Kidney capillary endothelial cell (primary cell): ENCODE results near the gene FRMD4B.
A peak's percentile ranks its signal among the peaks of the same experiment; 100 is the strongest.

ENCODE experiments used
- DNase-seq: peaks from one replicate; pipeline ENCODE4 v3.0.0-alpha.2; 2018; ENCODE audit warnings: low spot score

FRMD4B gene

DNA sequence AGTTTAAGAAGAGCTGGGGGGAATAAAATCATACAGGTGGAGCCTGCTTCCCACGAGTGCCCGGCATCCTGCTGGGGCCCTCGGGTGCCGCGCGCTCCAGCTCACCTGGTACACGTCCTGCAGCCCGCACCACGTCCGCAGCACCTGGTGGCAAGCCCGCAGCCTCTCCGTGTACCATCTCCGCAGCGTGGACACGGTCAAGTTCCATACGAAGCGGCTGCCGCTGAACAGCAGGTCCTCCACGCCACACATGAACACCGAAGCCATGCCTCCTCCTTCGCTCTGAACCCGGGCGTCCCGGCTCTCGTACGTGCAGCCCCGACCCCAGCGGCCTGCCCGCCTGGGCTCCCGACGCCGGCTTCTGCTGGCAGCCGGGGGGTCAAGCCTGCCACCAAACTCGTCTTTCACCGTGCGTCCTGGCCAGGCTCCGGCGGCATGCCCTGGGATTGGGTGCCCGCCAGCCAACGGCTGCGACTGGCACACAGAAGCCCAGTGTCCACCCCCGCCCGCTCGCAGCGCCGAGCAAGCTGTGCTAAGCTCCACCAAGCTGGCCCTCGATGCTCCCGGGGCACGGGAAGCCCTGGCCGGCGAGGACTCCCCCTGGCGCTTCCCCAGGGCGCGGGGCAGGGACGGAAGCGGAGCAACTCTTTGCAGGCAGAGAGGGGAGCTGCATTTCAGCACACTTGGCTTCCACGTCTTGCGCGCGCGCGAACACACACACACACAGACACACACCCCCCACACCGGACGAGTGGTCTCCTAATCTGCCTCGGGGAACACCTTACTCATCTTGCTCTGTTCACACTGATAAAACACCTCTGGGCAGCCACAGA, at the start of gene FRMD4B:
TSS of gene FRMD4B (minus strand) at position 366 of the 833 bp plus-strand sequence. CDS start at position 267, 99 bp downstream.
- DNase-seq, result no peak

DNA sequence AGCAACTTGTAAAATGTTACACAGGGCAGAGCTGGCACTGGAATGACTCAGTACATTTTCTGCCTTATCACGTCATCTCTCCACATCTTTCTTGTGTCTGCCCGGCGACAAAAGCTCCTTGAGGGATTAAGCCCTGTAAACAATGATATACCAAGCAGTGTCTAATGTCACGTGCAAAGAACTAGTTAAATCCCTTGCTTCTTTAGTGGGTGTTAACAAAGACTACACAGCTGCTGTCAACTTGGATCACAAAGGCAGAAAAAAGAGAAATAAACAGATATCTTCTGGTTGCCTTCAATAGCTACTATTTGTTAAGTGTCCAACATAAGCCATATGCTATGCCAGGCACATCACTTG, 48.1 kb upstream of the FRMD4B start:
- DNase-seq, result no peak

DNA sequence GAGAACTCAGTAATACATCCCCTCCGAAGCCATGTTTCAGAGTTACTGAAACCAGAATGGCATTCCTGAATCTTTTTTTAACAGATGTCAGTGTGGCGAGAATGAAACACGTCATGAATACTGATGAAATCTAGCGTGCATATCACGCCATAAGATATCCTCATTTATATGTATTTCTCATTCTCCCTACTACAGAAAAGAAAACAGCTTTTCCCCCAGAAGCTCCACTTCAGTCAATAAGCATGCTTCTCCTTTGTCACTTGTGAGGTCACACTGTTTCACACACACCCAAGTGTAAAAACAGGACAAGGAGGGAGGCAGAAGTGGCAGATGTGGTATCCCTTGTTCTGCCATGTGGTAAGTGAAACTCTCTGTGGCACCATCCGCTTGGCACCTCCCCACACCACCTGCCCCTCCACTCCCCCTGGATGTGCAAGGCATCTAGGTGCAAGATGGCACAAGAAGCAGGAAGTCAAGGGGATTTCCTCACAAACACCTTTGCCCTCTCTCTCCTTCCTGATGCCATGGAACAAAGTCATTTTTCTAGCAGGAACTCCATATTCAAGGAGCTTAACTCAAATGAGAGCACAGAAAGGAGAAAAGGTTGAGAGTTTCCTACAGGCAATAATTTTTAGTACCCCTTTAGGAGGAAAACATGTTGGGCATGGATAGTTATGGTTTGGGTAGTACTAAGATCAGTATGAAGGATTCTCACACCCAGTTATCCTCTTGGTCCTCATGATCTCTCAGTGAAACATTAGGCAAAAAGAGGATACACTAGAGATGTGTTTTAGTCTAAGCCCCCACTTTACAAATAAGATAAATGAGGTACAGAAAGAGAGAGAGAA, 47.5 kb upstream of the FRMD4B start:
- no peak for DNase-seq

DNA sequence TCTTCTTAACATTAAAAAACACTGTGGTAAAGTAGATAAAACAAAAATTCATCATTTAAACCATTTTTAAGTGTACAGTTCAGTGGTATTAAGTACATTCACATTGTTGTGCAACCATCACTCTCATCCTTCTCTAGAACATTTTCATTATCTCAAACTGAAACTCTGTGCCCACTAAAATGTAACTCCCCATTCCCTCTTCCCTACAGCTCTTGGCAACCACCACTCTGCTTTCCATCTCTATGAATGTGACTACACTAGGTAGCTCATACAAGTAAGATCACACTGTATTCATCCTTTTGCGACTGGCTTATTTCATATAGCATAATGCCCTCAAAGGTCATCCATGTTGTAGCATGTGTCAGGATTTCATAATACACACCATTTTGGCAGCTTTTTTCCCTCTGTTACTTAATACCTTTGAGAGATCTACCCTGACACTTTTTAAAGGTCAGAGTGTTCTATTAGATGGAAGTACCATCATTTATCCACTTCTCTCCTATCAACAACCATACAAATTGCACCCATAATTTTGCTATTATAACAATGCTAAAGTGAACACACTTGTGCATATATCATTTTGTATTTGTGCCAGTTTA, 42.9 kb upstream of the FRMD4B start:
- no peak for DNase-seq

DNA sequence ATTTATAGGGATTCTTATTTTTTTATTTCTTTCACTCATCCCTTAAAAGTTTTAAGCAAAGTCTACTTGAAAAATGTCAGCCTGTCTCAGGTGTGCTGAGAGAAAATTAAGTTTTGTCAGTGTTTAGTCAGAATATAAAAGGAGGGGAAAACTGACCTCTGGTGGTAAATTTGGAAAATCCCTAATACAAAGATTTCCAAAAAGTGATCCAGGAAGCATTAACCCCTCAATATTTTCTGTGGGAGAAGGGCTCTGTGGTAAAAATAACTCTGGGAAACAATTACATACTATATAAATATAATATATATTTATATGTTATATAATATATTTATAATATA, 41.0 kb upstream of the FRMD4B start:
- DNase-seq, result no peak

DNA sequence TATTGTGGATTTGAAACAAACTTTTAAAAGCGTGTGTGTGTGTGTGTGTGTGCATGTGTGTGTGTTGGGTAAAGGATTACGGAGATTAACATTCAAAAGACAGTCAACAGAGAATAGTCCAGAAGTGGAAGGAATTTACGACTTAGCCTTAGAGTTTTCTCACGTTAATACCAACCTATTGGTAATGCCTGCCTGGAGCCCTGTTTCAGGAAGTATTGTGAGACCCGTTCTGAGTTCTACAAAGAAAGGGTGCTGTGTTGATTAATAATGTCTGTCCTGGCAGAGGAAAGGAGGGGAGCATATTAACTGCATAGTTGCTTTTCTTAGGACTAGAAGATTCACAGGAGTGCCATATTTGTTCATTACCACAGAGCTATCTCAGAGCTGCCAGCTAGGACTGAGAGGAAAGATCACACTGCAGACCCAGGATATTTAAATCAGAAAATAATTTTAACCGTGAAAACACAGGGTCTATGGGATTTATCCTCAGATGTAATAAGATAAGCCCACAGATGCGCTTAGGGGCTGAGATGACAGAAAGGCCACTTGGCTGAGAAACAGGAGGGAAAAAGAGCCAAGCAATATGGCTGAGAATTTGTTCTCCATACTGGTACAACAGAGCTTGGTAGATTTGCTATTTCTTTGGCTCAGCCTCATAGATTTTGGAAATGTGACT, 40.5 kb upstream of the FRMD4B start:
- no peak for DNase-seq

DNA sequence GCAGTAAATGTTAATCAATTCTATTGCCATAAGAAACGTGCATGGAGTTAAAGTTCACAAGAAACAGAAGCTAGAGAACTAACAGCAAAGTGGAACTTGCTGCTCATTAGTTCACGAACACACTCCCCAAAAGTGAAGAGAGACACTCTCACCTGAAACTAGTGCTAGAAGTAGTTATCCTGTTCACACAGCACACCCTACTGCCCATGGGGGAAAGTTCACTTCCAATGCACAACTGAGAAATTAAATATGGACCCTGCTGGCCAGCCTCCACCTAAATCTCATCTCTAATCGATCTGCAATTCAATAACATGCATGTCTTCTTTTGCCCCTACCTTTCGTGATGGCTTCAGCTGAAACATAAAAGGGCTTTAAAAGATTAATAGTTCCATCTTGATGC, 39.4 kb upstream of the FRMD4B start:
- peak; percentile 36 for DNase-seq

DNA sequence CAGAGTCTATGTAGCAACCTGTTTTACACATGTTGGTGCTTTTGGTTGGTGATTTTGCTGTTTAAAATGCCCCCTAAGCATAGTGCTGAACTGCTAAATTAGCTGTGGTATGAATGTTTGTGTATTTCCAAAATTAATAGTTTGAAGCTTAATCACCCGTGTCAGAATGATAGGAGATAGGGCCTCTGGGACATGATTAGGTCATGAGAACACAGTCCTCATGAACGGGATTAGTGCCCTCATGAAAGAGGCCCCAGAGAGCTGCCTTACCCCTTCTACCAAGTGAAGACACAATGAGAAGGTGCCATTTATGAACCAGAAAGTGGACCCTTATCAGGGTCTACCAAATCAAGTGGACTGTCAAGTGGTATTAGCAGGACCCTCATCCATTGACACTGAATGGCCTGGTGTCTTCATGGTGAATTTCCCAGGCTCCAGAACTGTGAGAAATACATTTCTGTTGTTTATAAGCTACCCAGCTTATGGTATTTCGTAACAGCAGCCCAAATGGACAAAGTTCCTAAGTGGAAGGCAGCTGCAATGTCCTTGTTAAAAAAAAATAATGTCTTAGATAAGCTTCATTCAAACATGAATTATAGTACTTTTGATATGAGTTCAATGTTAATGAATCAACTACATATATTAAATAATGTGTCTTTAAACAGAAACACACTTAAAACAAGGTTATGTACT, 37.7 kb upstream of the FRMD4B start:
- no peak for DNase-seq

DNA sequence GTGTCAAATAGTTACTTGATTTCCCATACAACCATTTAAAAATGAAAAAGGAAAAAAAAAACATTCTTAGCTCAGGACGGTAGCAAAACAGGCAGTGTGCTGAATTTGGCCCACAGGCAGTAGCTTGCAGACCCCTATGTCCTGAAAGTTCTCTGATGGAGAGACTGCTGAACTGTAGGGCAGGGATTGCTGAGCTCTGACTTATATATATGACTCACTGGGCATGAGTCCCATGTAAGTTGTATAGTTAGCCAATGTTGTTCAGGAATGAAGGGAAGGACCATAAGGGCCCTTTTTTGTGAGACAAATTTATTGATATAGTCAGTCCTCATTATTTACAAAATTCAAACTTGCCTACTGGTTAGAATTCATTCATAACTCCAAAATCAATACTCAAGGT, 36.9 kb upstream of the FRMD4B start:
- no peak for DNase-seq

DNA sequence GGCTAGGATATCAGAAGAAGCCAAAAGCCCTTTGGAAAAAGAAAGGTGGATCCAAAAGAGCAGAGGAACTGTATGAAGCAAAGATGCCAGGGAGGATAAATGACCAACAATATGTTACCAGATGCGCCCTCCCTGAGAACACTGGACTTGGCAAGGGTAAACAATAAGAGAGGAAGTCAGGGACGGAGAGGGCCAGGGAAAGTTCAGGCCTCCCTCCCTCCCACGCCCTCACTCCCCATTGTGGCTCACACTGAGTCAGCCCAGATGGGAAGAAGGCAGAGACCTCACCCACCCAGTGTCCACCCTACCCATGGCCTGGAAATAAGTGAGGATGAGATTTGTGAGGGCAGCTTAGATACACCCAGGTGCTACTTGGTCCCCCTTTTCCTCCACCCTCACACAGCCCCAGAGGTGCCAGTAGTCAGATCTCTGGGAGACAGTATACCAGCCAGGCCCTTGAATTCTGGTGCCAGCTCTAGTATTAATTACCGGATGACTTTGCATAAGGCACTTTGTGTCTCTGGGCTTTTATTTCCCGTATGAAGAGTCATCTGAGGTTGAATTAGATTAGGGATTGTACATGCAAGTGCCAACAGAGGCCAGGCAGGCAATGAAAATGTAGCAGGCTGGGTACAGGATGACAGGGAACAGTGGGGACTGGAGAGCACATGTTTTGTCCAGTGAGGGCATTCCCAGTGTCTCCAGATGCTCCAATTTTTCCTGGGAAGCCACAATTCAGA, 35.1 kb upstream of the FRMD4B start:
- DNase-seq, result peak; percentile 59

DNA sequence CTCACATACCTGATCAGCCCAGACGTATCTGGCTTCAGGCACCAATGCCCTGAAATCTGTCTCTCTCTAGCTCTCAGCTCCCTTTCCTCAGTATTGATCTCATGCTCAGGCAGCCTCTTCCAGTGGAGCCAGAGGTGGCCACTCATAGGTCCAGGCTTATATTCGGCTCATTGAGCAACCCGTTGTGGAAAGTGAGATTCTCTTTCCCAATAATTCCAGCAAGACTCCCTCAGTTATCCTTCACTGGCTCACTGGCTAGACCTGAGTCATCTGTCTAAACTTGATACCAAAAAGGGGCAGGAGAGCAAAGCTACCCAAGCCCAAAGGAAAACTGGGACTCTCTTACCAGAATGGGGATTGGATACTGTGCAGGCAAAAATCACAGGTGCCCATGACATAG, 33.4 kb upstream of the FRMD4B start:
- no peak for DNase-seq

DNA sequence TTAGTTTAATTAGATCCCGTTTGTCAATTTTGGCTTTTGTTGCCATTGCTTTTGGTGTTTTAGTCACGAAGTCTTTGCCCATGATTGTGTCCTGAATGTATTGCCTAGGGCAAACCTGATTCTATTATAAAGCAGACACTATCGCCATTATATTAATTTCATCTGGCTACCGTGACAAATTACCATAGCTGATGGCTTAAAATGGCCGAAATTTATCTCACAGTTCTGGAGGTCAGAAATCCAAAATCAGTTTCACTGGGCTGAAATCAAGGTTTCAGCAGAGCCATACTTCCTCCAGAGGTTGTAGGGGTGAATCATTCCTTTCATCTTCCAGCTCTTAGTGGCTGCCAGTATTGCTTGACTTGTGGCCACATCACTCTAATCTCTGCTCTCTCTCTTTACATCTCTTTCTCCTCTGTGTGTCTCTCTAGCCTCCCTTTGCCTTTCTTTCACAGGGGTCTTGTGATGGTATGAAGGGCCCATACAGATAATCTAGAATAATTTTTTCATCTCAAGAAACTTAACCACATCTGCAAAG, 31.7 kb upstream of the FRMD4B start:
- no peak for DNase-seq

DNA sequence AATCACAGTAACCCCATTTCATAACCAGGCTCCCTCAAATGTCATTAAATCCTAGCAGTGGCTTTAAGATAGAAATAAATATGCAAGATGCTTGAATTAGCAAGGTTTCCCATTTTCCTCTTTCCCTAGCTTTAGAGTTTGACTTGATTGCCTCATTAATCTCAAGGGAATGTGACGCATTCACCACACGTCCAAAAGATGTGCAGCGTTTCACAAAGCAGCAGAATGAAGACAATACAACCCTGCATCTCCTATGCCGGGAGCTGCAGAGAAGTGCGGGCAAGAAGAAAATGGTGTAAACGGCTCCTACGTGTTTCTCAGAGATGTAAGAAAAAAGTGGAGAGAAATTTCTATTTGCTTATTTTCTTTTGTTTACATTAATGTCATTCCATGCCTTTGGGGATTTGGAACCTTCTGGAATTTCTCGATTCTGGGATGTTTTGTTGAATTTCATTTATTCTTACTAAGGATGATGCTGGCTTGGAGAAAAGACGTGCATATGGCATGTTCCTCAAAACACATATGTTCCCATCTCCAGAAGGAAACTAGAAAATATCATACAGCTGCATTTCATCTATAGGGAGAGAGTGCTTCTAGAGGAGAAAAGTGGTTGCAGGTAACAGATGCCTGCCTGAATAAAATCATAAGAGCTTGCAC, 27.8 kb upstream of the FRMD4B start:
- DNase-seq, result no peak

DNA sequence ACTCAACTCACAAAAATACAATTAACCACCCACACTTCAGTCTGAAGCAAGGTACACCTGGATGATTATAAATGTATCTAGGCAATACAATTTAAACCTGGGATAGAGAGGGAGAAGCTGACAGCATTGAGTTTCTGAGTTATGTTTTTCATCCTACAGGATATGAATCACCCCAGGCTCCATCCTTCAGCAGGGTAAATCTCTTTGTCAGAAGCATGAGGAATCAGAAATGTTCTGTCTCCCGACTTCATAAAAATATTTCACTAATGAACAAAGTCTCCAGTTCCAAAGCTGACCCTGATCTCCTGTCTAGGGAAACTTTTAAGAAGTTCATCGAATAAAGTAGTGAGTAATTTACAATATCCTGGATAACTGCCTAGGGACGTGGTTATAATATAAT, 25.5 kb upstream of the FRMD4B start:
- DNase-seq, result peak; percentile 91

DNA sequence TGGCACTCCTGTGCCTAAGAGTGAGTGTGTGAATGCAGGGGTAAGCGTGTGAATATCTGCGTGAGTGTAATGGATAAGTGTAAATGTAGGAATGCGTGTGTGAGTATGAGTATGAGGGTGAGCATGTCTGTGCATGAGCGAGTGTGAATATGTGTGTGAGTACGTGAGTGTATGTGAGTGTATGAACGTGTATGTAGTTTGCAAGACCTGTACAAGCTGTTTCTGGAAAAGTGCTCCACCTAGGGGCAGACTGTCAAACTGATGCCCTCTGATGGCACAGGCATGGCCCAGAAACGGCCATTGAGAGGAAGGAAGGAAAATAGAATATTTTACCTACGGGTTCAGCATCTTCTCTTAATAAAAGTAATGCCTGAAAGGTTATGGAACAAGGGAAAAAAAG, 24.4 kb upstream of the FRMD4B start:
- DNase-seq, result peak; percentile 76

DNA sequence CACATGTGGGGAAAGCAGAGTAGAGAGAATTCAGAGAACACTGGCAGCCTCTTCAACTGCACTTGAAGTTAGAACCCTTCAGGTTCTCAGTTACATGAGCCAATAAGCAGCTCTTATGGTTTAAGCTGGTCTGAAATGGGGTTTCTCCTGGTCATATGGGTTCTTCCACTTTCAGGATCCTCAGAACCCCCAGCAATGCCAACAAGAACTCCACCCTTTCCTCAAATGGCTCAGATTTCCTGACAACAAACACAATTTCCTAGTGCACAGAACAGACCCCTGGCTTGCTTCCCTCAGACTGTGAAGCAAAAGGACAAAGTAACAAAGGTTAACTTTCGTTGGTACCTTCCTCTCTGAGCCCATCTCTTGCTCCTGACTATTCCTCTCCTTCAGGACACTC, 23.9 kb upstream of the FRMD4B start:
- DNase-seq, result no peak

DNA sequence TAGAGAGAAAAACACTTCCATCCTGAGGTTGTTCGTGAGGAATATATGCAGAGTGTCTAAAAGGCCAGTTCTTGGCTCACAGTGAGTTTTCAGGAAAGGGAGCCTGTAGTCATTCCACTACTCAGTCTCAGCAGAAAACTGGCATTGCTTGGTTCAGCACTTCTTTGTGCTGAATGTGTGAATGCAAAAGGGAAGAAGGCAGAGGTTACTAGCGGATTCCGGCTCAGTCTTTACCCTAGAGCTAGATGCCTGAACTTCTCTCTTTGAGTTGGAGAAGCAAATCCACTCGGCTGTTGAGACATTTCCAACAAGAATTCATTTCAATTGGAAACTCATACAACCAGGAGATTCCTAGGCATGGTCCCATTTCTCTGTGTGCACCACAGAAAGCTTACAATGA, 23.1 kb upstream of the FRMD4B start:
- DNase-seq, result no peak

DNA sequence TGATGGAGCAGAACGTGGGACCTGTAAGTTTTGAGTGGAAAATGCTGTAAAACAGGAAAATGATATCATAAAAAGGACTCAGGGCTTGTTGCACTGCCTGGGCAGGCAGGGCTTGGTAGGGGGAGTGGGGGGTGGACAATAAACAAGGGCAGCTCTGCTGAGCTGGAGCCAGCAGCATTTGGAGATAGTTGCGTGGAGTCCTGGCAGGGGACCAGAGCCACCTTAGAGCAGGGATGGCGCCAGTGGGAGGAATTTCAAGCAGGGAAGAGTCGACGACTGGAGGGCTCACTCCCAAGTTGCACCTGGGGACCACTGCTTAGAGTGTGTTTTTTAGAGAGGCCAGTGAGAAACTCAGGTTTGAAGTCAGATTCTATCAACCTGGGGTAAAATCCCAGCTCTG, 22.7 kb upstream of the FRMD4B start:
- no peak for DNase-seq

DNA sequence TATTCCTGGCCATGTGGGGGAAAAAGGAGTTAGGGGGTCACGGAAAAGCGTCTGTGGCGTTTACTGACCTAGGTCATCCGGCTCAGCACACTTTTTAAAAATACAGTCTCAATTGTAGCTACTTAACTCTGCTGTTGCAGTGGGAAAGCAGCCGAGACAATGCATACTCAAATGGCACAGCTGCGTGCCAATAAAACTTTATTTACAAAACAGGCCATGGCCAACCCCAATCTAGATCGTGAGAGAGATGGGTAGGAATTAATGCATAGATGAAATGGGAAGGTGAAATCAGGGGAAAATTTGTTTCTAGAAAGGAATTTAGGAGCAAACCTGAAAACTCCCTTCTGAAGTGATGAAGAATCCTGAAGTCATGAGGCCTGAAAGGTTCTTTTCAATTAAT, 22.0 kb upstream of the FRMD4B start:
- no peak for DNase-seq

DNA sequence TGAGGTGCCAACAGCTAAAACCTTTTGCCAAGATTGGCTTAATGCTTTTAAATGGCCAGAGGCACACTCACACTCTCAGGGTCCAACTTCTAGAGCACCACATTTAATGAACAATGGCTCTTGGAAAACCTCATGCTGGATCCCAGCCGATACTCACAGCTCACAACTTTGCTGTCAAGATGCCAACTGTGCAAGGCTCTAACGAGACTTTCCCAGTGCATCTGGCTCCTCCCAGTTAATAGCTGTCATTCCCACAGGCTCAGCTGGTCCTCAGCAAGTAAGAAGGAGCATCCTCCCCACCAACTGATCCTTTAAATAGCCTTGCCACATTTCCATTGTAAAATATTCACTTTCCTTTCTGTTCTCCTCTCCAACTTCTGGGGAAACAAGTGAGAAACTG, 20.3 kb upstream of the FRMD4B start:
- DNase-seq, result no peak
